ENCODE data around the gene KRT17.
"Not testable (repeated sequence)": the region's sequence is repeated elsewhere in the genome, so short reads cannot be mapped to it uniquely, and the experiment has no call there.

Gene KRT17

DNA sequence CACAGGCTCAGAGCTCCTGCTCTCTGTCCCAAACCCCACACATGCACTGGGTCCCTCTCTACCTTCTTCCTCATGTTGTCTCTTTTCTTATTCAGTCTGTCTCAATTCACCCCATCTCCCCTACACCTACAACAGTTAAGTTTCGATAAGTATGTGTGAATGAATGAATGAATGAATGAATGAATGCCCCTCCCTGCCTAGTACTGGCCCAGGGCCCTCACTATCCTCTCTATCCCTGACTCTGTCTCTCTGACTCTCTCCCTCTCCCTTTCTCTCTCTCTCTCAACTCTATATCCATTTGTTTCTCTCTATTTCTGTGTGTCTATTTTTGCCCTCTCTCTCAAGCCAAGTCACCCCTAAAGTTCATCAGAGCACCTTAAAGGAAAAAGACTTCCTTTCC is 45.8 kb downstream of the KRT17 start:
- no peaks in the 10 kb centered on the region for H3K79me2 ChIP-seq (ENCODE audit: control insufficient read depth, insufficient read depth, low read length, unreplicated experiment)
- H3K27me3 ChIP-seq (ENCODE audit: insufficient read depth, low read length) = peaks cover 46% of the 10 kb centered on the region
- no peak overlapping the region for H2AFZ ChIP-seq (ENCODE audit: low read length, unreplicated experiment)
- H3K27ac ChIP-seq (ENCODE audit: low read depth, low read length) = no peak overlapping the region
- H3K36me3 ChIP-seq (ENCODE audit: insufficient read depth, low read length) = no peaks in the 10 kb centered on the region
- no peak overlapping the region for H3K4me3 ChIP-seq (ENCODE audit: low read depth, low read length)
- H3K4me1 ChIP-seq (ENCODE audit: control insufficient read depth, insufficient read depth, low read length, unreplicated experiment) = no peaks in the 10 kb centered on the region

DNA sequence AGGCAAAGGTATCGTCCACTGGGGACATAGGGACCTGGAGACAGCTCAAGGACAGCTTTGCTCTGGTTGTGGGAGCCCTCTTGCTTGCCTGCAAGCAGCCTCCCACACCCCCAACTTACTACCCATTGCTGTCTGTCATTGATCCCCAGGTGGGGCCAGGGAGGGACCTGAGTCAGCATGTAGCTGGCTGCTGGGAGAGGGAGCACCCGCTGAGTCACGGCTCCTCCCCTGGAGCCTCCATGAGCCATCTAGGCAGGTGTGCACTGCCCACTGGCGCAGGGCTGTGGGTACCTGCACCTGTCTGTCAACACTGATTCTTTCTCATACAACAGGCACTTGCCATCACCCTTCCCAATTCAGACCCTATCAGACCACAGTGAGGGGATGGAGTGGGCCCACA is 47.6 kb downstream of the KRT17 start:
- H3K79me2 ChIP-seq (ENCODE audit: control insufficient read depth, insufficient read depth, low read length, unreplicated experiment); H2AFZ ChIP-seq (ENCODE audit: low read length, unreplicated experiment); H3K36me3 ChIP-seq (ENCODE audit: insufficient read depth, low read length); H3K4me3 ChIP-seq (ENCODE audit: low read depth, low read length); H3K4me1 ChIP-seq (ENCODE audit: control insufficient read depth, insufficient read depth, low read length, unreplicated experiment); H3K27ac ChIP-seq (ENCODE audit: low read depth, low read length): not testable (repeated sequence)
- H3K27me3 ChIP-seq (ENCODE audit: insufficient read depth, low read length) = peaks cover 64% of the 10 kb centered on the region

DNA sequence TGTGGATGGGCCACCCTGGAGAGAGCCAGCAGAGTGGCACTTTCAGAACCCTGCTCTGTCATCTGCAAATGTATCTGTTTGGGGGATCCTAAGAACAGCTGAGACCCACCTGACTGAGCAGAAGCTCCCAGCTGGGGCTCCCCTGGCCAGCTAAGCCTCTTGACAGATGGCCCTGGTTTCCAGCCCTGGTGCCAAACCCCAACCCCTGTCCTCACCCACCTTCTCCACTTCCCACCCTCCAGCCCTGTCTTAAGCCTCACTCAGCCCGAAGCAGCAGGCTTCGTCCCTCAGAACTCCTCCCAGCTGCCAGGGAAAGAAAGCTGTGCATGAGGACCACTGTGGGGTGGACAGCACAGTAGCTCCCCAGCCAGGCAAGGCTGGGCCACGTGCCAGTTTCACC is 49.0 kb downstream of the KRT17 start:
- no peaks in the 10 kb centered on the region for H3K79me2 ChIP-seq (ENCODE audit: control insufficient read depth, insufficient read depth, low read length, unreplicated experiment)
- no peaks in the 10 kb centered on the region for H3K4me1 ChIP-seq (ENCODE audit: control insufficient read depth, insufficient read depth, low read length, unreplicated experiment)
- no peak overlapping the region for H3K4me3 ChIP-seq (ENCODE audit: low read depth, low read length)
- H3K27ac ChIP-seq (ENCODE audit: low read depth, low read length) = no peak overlapping the region
- no peaks in the 10 kb centered on the region for H3K36me3 ChIP-seq (ENCODE audit: insufficient read depth, low read length)
- H2AFZ ChIP-seq (ENCODE audit: low read length, unreplicated experiment) = no peak overlapping the region
- H3K27me3 ChIP-seq (ENCODE audit: insufficient read depth, low read length) = peaks cover 68% of the 10 kb centered on the region

DNA sequence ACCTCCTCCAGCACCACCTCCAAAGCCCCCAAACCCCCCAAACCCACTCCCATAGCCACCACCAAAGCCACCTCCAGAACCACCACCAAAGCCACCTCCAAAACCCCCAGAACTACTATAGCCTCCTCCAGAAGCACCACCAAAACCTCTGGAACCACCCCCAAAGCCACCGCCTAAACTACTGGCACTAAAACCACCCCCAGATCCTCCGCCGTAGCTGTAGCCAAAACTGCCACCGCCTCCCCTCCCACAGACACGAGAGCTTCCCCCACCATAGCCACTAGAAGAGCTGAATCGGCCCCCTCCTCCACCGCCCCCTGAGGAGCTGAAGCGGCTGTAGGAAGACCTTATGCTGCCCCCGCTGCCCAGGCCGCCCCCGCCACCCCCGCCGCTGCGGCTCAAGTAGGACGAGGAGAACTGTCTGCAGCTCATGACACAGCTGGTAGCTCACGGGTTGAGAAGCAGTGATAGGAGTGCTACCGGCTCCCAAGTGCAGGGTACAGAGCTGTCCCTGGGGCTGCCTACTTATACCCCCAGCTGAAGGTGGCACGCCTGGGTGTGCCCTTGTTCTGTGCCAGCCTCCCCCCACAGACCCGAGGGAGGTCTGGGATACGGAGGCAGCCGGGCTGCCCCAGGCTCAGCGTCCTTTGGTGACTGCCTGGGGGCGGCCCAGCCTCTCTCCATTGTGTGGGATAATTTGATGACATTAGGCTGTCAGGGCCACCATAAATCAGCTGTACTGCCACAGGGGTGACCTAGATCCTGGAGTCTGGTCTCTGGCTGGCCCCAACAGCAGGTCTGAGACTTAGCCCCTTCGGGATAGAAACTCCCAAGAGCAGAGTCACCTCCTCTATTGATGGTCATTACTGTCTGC is 52.6 kb downstream of the KRT17 start, which contains the start of gene KRT9:
Gene KRT9, minus strand, starts transcription at position 499 of the 874 bp plus-strand sequence. Its CDS starts 67 bp downstream, at position 432.
- Histone ChIP-seq H3K4me3 (ENCODE audit: low read depth, low read length) (no peak within 1 kb of the TSS), H2AFZ (ENCODE audit: low read length, unreplicated experiment) (no peak within 1 kb of the TSS), H3K79me2 (ENCODE audit: control insufficient read depth, insufficient read depth, low read length, unreplicated experiment) (no peaks in the 10 kb centered on the region), H3K36me3 (ENCODE audit: insufficient read depth, low read length) (no peaks in the 10 kb centered on the region), H3K4me1 (ENCODE audit: control insufficient read depth, insufficient read depth, low read length, unreplicated experiment) (no peaks in the 10 kb centered on the region), H3K27me3 (ENCODE audit: insufficient read depth, low read length) (peaks cover 85% of the 10 kb centered on the region), H3K27ac (ENCODE audit: low read depth, low read length) (no peak within 1 kb of the TSS)
